Measurements from ENCODE around the gene AATK.

DNA sequence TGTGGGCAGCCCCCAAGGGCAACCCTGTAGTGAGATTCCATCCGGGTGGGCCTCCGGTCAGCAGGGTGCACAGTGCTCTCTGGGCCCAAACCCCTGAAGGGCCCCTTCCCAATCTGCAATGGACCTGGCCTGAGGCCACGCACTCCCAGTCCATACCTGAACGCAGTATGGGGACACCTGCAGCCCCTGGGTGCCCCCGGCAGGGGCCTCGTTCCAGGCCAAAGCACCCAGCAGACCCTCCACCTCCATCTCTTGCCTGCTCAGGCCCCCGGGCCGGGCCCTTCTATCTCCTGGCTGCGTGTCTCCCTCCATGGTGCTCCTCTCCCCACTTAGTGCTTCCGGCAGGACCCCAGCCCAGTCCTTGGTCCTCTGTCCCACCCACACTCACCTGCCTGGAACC is 17.3 kb upstream of the AATK start:
- TF ChIP-seq, protein P1, sequence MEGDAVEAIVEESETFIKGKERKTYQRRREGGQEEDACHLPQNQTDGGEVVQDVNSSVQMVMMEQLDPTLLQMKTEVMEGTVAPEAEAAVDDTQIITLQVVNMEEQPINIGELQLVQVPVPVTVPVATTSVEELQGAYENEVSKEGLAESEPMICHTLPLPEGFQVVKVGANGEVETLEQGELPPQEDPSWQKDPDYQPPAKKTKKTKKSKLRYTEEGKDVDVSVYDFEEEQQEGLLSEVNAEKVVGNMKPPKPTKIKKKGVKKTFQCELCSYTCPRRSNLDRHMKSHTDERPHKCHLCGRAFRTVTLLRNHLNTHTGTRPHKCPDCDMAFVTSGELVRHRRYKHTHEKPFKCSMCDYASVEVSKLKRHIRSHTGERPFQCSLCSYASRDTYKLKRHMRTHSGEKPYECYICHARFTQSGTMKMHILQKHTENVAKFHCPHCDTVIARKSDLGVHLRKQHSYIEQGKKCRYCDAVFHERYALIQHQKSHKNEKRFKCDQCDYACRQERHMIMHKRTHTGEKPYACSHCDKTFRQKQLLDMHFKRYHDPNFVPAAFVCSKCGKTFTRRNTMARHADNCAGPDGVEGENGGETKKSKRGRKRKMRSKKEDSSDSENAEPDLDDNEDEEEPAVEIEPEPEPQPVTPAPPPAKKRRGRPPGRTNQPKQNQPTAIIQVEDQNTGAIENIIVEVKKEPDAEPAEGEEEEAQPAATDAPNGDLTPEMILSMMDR (IDR thresholded peaks at IDR 0.05), result no peak
- no peak for TF ChIP-seq POLR2A (IDR thresholded peaks at IDR 0.05)
